Bronchial epithelial cell (primary cell): ENCODE data around the gene SETD3. TPM values are rescaled to one million over a fixed set of nuclear protein-coding genes. Genes with fewer than 3 reads are reported as not detected.

Experiments
- DNase-seq: peaks from one replicate; pipeline ENCODE4 v3.0.0-alpha.2; 2010; ENCODE audit warnings: low read depth
- FAIRE-seq: peaks from 2 replicates; lab custom pipeline; 2011; peaks lifted over from hg19 to GRCh38; lab: Jason Lieb, UNC
- H3K27me3 ChIP-seq: 2 replicates; pipeline ENCODE4 v1.5.1; 2011; ENCODE audit warnings: low read length; ENCODE audit not compliant: control insufficient read depth, insufficient read depth
- H3K36me3 ChIP-seq: 2 replicates; pipeline ENCODE4 v1.5.1; 2011; ENCODE audit warnings: low read length; ENCODE audit not compliant: control insufficient read depth, insufficient read depth
- H3K4me3 ChIP-seq: 2 replicates; pipeline ENCODE4 v1.5.1; 2011; ENCODE audit warnings: mild to moderate bottlenecking, low read depth, low read length, control low read depth
- CTCF ChIP-seq: IDR thresholded peaks from 2 replicates; pipeline ENCODE4 v1.5.1; 2011; ENCODE audit warnings: mild to moderate bottlenecking, moderate library complexity, low read length, control low read depth, inconsistent platforms; ENCODE audit not compliant: insufficient read depth, severe bottlenecking
- total RNA-seq: library from RNA; depleted of rRNA; stranded (reverse); fragments of >200 nt; gene quantifications from 2 replicates; pipeline ENCODE4 v1.2.1, GENCODE V29; 2014

Gene SETD3
- total RNA-seq, 1 donor from 2014 or later: 66.6 TPM

- no peak overlapping the region for H3K4me3 ChIP-seq
These were observed 21.1 kb downstream of the SETD3 start for GRCh38 chr14:99459481-99460100.

GRCh38 chr14:99454246-99454645, 26.4 kb downstream of the SETD3 start:
- DNase-seq: no peak
- peaks cover 17% of the 10 kb centered on the region for H3K36me3 ChIP-seq
- FAIRE-seq: no peak
- TF ChIP-seq CTCF: no peak
- H3K27me3 ChIP-seq: no peaks in the 10 kb centered on the region
- H3K4me3 ChIP-seq: no peak overlapping the region

More at GRCh38 chr14:99459481-99460100, 21.1 kb downstream of the SETD3 start:
- Histone ChIP-seq H3K36me3 (peaks cover 11% of the 10 kb centered on the region), H3K27me3 (no peaks in the 10 kb centered on the region)
- FAIRE-seq: no peak
- DNase-seq: no peak
- no peak for TF ChIP-seq CTCF

GRCh38 chr14:99452968-99453367, 27.7 kb downstream of the SETD3 start:
- no peaks in the 10 kb centered on the region for H3K27me3 ChIP-seq
- no peak for TF ChIP-seq CTCF
- H3K36me3 ChIP-seq: peaks cover 15% of the 10 kb centered on the region
- DNase-seq (no peak), FAIRE-seq (no peak)
- H3K4me3 ChIP-seq: no peak overlapping the region

GRCh38 chr14:99451234-99451633, 29.4 kb downstream of the SETD3 start:
- DNase-seq: no peak
- Histone ChIP-seq H3K36me3 (peaks cover 11% of the 10 kb centered on the region), H3K4me3 (no peak overlapping the region), H3K27me3 (no peaks in the 10 kb centered on the region)
- FAIRE-seq: no peak
- TF ChIP-seq CTCF: no peak

- no peak for TF ChIP-seq CTCF
- FAIRE-seq (no peak), DNase-seq (no peak)
- H3K27me3 ChIP-seq: no peaks in the 10 kb centered on the region
- H3K4me3 ChIP-seq: no peak overlapping the region
- H3K36me3 ChIP-seq: peaks cover 11% of the 10 kb centered on the region
These were observed 30.4 kb downstream of the SETD3 start for GRCh38 chr14:99450266-99450665.

GRCh38 chr14:99447739-99448138, 32.9 kb downstream of the SETD3 start:
- TF ChIP-seq CTCF: no peak
- H3K4me3 ChIP-seq: no peak overlapping the region
- H3K36me3 ChIP-seq: peaks cover 8% of the 10 kb centered on the region
- H3K27me3 ChIP-seq: no peaks in the 10 kb centered on the region
- no peak for FAIRE-seq
- DNase-seq: no peak
